PC-9 (cell line): ENCODE results near the gene SLC39A1.

Experiments used
- EZH2 ChIP-seq: fragments of 200-600 bp; sonication (generic); IDR thresholded peaks from 2 replicates; pipeline ENCODE4 v1.8.0; 2017; ENCODE audit warnings: antibody characterized with exemption, low read depth
- TF ChIP-seq, protein P1 (sequence below): fragments of 200-600 bp; sonication (generic); conservative IDR thresholded peaks from 2 replicates; pipeline ENCODE4 v1.6.1; 2017; ENCODE audit warnings: mixed run types, antibody characterized with exemption, mild to moderate bottlenecking, moderate library complexity

DNA sequence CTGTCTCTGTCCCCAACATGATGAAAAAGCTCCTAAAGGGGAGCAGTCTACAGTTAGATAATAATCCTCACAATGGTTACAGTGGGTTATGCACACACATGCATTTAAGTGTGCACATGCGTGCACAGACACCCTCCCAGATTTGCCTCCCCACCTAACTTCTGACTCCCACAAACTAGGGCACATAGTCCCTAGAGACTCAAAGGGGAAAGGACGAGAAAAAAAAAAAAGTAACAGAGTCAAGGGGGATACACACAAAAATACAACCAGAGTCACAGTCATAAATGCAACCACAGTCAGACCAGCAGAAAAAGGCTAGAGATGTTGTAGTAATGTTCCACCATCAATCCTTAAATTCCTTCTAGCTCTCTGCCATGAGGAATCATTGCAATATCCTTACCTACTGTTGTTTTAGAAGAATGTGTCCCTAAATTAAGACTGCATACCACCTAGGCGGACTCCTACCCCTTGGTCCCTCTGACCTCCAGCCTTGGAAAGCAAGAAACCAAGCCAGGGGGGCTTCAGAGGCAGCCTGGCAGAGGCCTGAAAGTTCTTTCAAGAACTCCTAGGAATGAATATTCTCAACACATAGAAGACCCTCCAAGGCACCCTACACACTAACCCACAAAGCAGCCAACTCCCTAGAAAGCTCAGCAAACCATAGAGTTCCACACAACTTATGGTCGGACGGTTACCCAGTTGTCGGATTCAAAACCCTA lies 6.2 kb downstream of the SLC39A1 start:
- TF ChIP-seq EZH2, result no peak
- TF ChIP-seq, protein P1, sequence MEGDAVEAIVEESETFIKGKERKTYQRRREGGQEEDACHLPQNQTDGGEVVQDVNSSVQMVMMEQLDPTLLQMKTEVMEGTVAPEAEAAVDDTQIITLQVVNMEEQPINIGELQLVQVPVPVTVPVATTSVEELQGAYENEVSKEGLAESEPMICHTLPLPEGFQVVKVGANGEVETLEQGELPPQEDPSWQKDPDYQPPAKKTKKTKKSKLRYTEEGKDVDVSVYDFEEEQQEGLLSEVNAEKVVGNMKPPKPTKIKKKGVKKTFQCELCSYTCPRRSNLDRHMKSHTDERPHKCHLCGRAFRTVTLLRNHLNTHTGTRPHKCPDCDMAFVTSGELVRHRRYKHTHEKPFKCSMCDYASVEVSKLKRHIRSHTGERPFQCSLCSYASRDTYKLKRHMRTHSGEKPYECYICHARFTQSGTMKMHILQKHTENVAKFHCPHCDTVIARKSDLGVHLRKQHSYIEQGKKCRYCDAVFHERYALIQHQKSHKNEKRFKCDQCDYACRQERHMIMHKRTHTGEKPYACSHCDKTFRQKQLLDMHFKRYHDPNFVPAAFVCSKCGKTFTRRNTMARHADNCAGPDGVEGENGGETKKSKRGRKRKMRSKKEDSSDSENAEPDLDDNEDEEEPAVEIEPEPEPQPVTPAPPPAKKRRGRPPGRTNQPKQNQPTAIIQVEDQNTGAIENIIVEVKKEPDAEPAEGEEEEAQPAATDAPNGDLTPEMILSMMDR, result no peak
